SU-DHL-6 (cell line): ENCODE data around the gene GALNT17.

ENCODE experiments used
- H2AFZ ChIP-seq: fragments of 200-600 bp; sonication (generic); 2 replicates; pipeline ENCODE4 v1.6.1; 2014; ENCODE audit warnings: low read depth, mild to moderate bottlenecking, moderate library complexity, mixed read lengths, antibody characterized with exemption, low read length; ENCODE audit not compliant: severe bottlenecking
- H3F3A ChIP-seq: fragments of 200-600 bp; shearing (Covaris generic); 2 replicates; pipeline ENCODE4 v1.6.0; 2016; ENCODE audit warnings: antibody characterized with exemption, mild to moderate bottlenecking; ENCODE audit not compliant: insufficient read depth
- H3K27ac ChIP-seq: fragments of 200-600 bp; sonication (generic); 2 replicates; pipeline ENCODE4 v1.5.1; 2016; ENCODE audit warnings: low read depth, mild to moderate bottlenecking, low read length, moderate library complexity, mixed read lengths
- H3K27me3 ChIP-seq: fragments of 200-600 bp; sonication (generic), shearing (Covaris generic); 2 replicates; pipeline ENCODE4 v1.6.0; 2014; ENCODE audit warnings: mild to moderate bottlenecking, low read length
- H3K36me3 ChIP-seq: fragments of 200-600 bp; sonication (generic); 2 replicates; pipeline ENCODE4 v1.6.1; 2014; ENCODE audit warnings: mild to moderate bottlenecking, low read length, mixed read lengths
- H3K4me2 ChIP-seq: fragments of 300-600, 200-600 bp; shearing (Covaris generic), sonication (generic); 2 replicates; pipeline ENCODE4 v1.6.0; 2014; ENCODE audit warnings: low read length, low read depth, mild to moderate bottlenecking; ENCODE audit not compliant: poor library complexity, severe bottlenecking
- H3K4me3 ChIP-seq: fragments of 200-600 bp; sonication (generic); 2 replicates; pipeline ENCODE4 v1.5.1; 2014; ENCODE audit warnings: antibody characterized with exemption, low read length, mild to moderate bottlenecking, mixed read lengths; ENCODE audit not compliant: insufficient read depth, poor library complexity, severe bottlenecking
- H3K79me2 ChIP-seq: fragments of 200-600 bp; sonication (generic); 2 replicates; pipeline ENCODE4 v1.6.1; 2014; ENCODE audit warnings: mild to moderate bottlenecking, low read length, moderate library complexity; ENCODE audit not compliant: insufficient read depth
- H3K9ac ChIP-seq: fragments of 200-600 bp; sonication (generic); 2 replicates; pipeline ENCODE4 v1.7.0; 2014; ENCODE audit warnings: mild to moderate bottlenecking, low read length
- H3K9me2 ChIP-seq: fragments of 200-600 bp; sonication (generic); replicated peaks from 2 replicates; pipeline ENCODE4 v1.6.1; 2014; ENCODE audit warnings: low read length; ENCODE audit not compliant: insufficient read depth
- H3K9me3 ChIP-seq: fragments of 200-600 bp; sonication (generic); 2 replicates; pipeline ENCODE4 v1.6.1; 2014; ENCODE audit warnings: low read length, mixed read lengths; ENCODE audit not compliant: insufficient read depth
- H4K20me1 ChIP-seq: fragments of 200-600 bp; sonication (generic); 2 replicates; pipeline ENCODE4 v1.6.1; 2014; ENCODE audit warnings: low read depth, mild to moderate bottlenecking, antibody characterized with exemption, low read length, moderate library complexity, mixed read lengths
- EZH2phosphoT487 ChIP-seq: fragments of 200-600 bp; sonication (generic), shearing (Covaris generic); conservative IDR thresholded peaks from 2 replicates; pipeline ENCODE4 v1.6.1; 2018; ENCODE audit warnings: mild to moderate bottlenecking, antibody characterized with exemption, low read length, moderate library complexity, mixed read lengths
- TF ChIP-seq, protein P1 (sequence below): fragments of 200-600 bp; sonication (generic); IDR thresholded peaks from one replicate; pipeline ENCODE4 v1.5.1; 2017; ENCODE audit warnings: antibody characterized with exemption, mild to moderate bottlenecking, low read length, moderate library complexity; ENCODE audit not compliant: insufficient read depth, poor library complexity, severe bottlenecking

Gene GALNT17

GRCh38 chr7:71442492-71443190, 310.7 kb downstream of the GALNT17 start:
- Histone ChIP-seq H2AFZ (no peak overlapping the region), H3K9me2 (no peaks in the 10 kb centered on the region), H3K4me3 (no peak overlapping the region), H3K9me3 (no peaks in the 10 kb centered on the region), H4K20me1 (no peaks in the 10 kb centered on the region), H3F3A (no peaks in the 10 kb centered on the region), H3K27me3 (no peaks in the 10 kb centered on the region), H3K27ac (no peak overlapping the region), H3K4me2 (no peak overlapping the region), H3K79me2 (no peaks in the 10 kb centered on the region), H3K9ac (no peak overlapping the region), H3K36me3 (no peaks in the 10 kb centered on the region)
- no peak for TF ChIP-seq EZH2phosphoT487
- TF ChIP-seq, protein P1, sequence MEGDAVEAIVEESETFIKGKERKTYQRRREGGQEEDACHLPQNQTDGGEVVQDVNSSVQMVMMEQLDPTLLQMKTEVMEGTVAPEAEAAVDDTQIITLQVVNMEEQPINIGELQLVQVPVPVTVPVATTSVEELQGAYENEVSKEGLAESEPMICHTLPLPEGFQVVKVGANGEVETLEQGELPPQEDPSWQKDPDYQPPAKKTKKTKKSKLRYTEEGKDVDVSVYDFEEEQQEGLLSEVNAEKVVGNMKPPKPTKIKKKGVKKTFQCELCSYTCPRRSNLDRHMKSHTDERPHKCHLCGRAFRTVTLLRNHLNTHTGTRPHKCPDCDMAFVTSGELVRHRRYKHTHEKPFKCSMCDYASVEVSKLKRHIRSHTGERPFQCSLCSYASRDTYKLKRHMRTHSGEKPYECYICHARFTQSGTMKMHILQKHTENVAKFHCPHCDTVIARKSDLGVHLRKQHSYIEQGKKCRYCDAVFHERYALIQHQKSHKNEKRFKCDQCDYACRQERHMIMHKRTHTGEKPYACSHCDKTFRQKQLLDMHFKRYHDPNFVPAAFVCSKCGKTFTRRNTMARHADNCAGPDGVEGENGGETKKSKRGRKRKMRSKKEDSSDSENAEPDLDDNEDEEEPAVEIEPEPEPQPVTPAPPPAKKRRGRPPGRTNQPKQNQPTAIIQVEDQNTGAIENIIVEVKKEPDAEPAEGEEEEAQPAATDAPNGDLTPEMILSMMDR: no peak

DNA sequence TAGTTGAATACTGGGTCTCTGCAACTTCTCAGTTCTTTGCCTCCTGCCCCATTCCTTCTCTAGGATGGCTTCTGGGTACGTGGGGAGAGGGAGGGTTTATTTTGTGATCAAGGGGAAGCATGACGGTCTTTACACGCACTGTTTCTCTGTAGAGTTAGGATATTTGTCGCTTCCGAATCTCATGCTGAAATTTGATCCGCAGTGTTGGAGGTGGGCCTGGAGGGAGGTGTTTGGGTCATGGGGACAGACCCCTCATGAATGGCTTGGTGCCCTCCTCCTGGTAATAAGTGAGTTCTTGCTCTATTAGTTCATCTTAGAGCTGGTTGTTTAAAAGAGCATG, 311.2 kb downstream of the GALNT17 start:
- no peaks in the 10 kb centered on the region for H3K36me3 ChIP-seq
- no peaks in the 10 kb centered on the region for H3F3A ChIP-seq
- H3K9me2 ChIP-seq: no peaks in the 10 kb centered on the region
- no peak overlapping the region for H3K27ac ChIP-seq
- H2AFZ ChIP-seq: no peak overlapping the region
- no peaks in the 10 kb centered on the region for H3K79me2 ChIP-seq
- no peak overlapping the region for H3K4me3 ChIP-seq
- no peaks in the 10 kb centered on the region for H3K9me3 ChIP-seq
- TF ChIP-seq EZH2phosphoT487: no peak
- TF ChIP-seq, protein P1: no peak
- no peaks in the 10 kb centered on the region for H3K27me3 ChIP-seq
- H3K9ac ChIP-seq: no peak overlapping the region
- no peak overlapping the region for H3K4me2 ChIP-seq
- H4K20me1 ChIP-seq: no peaks in the 10 kb centered on the region

- Histone ChIP-seq H3K79me2 (no peaks in the 10 kb centered on the region), H4K20me1 (no peaks in the 10 kb centered on the region), H3K36me3 (no peaks in the 10 kb centered on the region), H3K9me3 (no peaks in the 10 kb centered on the region), H3K27ac (no peak overlapping the region), H3F3A (no peaks in the 10 kb centered on the region), H3K4me3 (no peak overlapping the region), H2AFZ (no peak overlapping the region), H3K9ac (no peak overlapping the region), H3K9me2 (no peaks in the 10 kb centered on the region), H3K4me2 (no peak overlapping the region), H3K27me3 (no peaks in the 10 kb centered on the region)
- TF ChIP-seq, protein P1: no peak
- no peak for TF ChIP-seq EZH2phosphoT487
These were observed 312.2 kb downstream of the GALNT17 start for GRCh38 chr7:71444130-71444529.
